GM10266 (cell line): ENCODE data around the gene AIDA.

Source experiments
- DNase-seq: peaks from one replicate; pipeline ENCODE4 v3.0.0; 2012; ENCODE audit errors: extremely low spot score
- TF ChIP-seq, protein P1 (sequence below): IDR thresholded peaks from 2 replicates; pipeline ENCODE4 v1.5.1; 2012; ENCODE audit warnings: mild to moderate bottlenecking, low read depth; ENCODE audit not compliant: control insufficient read depth, insufficient read depth; ENCODE audit errors: missing control alignments

AIDA gene, protein sequence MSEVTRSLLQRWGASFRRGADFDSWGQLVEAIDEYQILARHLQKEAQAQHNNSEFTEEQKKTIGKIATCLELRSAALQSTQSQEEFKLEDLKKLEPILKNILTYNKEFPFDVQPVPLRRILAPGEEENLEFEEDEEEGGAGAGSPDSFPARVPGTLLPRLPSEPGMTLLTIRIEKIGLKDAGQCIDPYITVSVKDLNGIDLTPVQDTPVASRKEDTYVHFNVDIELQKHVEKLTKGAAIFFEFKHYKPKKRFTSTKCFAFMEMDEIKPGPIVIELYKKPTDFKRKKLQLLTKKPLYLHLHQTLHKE

DNA sequence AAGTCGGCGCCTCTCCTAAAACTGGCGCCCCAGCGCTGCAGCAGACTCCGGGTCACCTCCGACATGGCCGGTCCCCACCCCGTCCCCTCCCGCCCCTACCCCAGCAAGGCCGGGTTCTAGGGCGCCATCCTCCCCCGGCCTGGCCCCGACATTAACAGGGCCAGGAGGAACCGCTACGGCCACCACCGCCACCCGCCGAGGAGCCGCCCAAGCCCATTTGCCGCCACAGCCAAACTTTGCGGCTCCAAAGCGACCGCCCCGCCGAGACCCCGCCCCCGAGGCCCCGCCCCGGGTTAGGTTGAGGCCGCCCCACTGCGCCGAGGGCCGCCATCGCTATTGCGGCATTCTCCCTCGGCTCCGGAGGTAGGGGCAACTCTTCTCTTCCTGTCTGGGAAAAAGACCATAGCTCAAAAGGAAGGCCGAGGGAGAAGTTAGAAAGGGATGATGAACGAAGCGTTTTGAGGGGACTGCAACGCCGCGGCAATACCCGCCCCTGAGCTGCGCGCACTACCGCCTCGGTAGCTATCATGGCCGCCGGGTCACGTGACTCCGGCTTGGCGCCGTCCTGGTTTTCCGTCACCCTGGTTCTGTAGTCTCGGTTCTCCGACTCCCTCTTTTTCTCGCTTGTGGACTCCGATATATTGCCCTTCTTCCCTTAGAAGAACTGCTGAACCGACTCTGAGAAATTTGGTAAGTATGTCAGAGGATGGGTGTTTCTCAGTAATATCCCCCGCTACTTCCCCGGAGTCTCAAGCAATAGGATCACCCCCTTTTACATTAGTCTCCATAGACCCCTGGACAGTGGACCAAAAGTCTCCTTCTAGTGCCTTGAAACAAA, at the start of gene AIDA, which contains the start of gene BROX:
AIDA (minus strand) TSS at position 239 of the 838 bp plus-strand sequence; CDS start at position 65, 174 bp downstream.
BROX (plus strand) TSS at position 312 of the 838 bp plus-strand sequence. CDS start 3,136 bp downstream, outside the sequence.
- TF ChIP-seq, protein P1, sequence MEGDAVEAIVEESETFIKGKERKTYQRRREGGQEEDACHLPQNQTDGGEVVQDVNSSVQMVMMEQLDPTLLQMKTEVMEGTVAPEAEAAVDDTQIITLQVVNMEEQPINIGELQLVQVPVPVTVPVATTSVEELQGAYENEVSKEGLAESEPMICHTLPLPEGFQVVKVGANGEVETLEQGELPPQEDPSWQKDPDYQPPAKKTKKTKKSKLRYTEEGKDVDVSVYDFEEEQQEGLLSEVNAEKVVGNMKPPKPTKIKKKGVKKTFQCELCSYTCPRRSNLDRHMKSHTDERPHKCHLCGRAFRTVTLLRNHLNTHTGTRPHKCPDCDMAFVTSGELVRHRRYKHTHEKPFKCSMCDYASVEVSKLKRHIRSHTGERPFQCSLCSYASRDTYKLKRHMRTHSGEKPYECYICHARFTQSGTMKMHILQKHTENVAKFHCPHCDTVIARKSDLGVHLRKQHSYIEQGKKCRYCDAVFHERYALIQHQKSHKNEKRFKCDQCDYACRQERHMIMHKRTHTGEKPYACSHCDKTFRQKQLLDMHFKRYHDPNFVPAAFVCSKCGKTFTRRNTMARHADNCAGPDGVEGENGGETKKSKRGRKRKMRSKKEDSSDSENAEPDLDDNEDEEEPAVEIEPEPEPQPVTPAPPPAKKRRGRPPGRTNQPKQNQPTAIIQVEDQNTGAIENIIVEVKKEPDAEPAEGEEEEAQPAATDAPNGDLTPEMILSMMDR = no peak
- DNase-seq = peak; percentile 89

DNA sequence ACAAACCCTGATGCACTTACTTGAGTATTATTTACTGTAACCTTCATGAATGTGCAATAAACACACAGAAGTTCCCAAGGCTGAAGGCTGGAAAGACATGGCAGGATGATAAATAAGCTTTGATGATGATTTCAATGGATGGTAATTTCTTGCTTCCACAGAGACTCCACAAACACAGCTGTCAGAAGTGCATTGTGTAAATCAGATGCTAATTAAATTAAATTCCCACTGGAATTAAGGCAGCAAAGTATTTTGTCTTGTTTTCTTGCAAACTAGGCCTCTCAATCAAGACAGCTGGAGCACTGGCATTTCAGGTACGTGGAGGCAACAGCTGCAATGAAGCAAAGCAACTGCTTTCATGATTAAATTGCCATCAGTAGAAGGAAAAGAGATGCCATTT, 48.8 kb upstream of the AIDA start:
- no peak for DNase-seq
- TF ChIP-seq, protein P1 = no peak

DNA sequence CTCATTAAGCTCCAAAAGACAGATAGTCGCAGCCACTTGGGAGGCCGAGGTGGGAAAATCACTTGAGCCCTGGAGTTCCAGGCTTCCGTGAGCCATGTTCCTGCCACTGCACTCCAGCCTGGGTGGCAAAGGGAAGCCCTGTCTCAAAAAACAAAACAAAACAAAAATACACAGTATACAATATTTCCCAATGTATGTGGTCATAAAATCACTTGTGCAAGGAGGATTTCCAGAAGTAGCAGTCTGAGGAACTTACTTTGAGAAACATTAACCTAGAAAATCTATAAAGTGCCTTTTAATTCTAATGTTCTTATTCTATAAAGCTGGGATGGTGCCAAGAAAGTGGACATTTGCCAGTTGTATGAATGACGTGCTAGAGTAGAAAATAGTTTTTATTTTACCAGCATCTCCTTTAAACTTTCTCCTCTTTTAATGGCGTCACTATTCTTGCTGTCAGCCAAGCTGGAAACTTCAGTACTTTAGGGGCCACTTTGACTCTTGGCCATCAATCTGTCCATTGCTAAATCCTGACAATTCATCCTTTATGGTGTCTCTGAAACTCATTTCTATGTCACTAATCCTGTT, 47.3 kb upstream of the AIDA start:
- TF ChIP-seq, protein P1 = no peak
- no peak for DNase-seq

DNA sequence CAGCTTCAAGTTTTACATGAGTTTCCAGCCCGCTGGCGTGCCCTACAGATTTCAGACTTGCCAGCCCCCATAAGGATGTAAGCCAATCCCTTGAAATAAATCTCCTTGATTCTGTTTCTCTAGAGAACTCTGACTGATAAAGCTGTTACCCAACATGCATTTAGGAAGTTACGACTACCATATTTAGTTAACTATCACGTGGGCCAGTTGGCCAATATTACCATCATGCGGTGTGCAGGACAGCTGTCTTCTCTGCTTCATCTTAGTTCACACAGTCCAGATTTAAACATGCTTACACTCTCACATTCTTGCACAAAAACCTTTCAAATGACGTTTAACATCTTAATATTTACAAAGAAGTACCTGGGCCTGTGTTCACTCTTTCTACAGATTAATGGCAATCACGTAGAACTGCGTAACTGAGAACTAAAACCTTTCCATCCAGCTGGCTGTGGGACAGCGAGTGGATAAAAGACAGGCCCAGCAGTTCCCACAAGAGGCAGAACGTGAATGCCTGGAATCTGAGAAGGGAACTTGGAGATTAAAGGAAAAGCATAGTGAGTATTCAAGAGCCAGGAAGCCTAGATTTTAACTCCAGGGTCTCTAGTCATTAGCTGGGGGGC, 45.5 kb upstream of the AIDA start:
- DNase-seq = no peak
- TF ChIP-seq, protein P1 = no peak

DNA sequence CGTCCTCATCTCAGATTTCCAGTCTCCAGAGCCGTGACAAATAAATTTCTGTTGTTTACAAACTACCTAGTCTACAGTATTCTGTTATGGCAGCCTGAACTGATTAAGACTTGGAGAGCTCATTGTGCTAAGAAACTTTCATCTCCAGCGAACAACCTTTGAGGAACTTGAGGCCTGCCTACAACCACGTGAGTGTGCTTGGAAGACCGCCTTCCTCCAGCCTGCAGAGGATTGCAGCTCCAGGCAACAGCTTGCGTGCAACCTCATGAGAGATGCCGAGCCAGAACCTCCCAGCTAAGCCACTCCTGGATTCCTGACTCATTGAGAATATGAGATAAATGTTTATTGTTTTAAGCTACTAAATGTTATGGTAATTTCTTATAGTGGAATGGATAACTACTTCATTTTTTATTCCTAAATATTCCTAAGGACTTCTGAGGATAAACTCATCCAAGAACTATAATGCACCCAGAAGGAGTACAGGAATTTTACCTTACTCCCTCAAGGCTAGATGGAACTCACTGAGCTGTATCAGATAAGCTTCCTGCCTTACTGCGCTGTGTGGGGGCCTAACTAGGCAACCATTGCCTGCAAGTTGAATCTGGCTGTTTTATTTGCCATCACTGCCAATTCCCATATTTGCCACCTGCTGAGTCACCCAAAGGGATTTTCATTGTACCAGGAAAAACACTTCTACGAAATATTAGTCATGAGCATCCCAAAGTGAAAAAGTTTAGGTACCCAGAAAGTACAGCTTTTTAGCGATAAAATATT, 42.3 kb upstream of the AIDA start:
- DNase-seq = no peak
- TF ChIP-seq, protein P1 = no peak

DNA sequence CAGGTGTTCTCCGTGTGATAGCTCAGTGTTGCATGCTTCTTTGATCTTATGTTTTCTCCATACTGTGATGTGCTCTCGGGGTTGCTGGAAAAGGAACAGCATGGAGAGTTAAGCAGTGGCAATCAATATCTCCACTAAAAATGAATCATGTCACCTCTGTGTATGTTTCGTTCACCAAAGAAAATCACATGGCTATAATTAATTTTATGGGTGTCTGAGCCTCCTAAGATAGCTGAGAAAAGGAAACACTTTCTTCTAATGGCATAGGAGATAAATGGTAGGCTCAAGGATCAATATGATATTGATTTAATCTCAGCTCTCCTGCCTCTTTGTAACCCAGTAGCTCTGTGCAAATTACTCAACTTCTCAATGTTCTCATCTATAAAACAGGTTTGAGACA, 39.0 kb upstream of the AIDA start:
- TF ChIP-seq, protein P1 = no peak
- DNase-seq = no peak
